HG03103 (cell line): ENCODE results near the gene GUCA1C.

Source experiments
- ATAC-seq: cut with Tn5 transposase; IDR thresholded peaks from one replicate; pipeline ENCODE4 v1.9.1; 2021; ENCODE audit warnings: low read depth; ENCODE audit not compliant: unreplicated experiment

The GUCA1C gene, protein sequence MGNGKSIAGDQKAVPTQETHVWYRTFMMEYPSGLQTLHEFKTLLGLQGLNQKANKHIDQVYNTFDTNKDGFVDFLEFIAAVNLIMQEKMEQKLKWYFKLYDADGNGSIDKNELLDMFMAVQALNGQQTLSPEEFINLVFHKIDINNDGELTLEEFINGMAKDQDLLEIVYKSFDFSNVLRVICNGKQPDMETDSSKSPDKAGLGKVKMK

DNA sequence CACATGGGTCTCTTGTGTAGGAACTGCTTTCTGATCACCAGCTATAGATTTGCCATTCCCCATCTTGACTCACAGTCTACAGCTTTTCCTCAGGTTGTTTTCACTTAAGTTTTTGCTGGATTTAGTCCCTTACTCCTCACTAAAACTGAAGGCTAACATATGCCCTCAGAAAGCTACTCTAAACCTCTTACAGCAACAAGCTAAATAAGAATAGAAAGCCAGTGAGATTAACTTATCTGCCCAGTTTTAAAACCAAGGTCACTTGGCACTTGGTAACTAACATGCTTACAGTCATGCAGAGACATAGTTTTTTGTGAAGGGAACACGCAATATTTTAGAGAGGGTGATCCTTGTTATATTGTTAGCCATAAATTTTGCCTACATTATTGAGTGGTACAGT, at the start of gene GUCA1C:
TSS of gene GUCA1C (minus strand) at position 180 of the 400 bp plus-strand sequence. CDS start at position 63, 117 bp downstream.
- ATAC-seq, result no peak

DNA sequence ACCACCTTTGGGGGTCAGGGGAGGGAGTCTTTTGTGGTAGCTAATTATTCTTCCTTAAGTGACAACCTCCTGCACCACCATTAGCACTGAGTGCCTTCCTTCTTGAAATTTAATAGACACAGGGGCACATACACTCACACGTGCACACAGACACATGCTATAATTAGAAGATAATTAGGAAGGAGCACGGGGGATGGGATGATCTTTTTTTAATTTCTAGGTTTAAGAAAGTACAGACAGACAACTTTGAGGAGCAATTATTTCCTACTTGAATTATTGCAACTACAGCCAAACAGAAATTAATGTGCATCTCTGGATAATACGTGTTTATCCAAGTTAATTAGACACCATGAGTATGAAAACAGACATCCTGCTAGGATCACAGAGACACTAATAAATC, 44.8 kb upstream of the GUCA1C start:
- no peak for ATAC-seq

DNA sequence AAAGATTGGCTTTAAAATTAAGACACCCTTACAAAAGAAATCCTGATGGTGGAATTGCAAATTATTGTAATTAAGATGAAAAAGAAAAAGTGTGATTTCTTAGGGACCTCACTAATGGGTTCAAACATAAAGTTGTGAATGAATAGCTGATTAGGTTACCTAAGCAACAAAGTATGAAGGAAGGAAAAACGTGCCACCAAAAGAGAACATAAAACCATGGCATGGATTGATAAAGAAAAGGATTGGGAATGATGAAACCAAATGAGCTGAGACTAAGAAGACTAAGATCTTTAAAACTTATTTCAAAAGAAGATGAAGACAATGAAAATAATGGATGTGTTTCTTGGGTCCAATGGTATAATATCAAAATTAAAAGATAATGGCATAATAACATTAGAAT, 32.2 kb upstream of the GUCA1C start:
- ATAC-seq, result no peak

DNA sequence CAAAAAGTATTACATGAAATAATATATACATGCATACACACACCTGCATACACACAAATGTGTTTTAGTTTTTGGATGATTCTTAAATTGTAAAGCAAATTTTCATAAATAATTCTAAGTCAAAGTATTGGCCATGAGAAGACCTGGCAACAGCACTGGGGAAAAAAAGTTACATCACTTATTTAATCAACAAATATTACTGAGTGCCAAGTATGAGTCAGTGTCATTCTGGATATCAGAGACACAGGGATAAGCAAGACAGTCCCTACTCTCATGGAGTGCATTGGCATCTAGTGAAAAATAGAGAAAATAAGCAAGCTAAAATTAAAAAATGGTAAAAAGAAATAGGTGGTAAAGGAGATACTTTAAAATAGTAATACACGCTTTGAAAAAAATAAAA, 29.4 kb upstream of the GUCA1C start:
- ATAC-seq, result no peak

DNA sequence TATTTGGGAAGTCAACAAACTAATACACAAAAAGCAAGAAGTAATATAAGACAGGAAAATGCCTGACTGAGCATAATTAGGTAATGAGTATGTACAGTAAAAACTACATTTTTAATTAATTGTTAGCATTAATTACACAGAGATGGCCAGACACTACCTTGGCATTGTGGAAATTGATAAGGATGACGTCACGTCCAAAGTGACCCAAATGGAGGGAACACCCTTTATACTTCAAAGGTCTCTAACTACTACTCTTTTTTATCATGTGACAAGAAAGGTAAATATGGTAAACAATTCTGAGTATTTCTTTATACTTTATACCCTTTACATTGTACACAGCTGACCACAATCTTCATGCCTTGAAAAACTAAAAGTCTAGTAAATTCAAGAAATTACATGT, 22.4 kb upstream of the GUCA1C start:
- no peak for ATAC-seq

DNA sequence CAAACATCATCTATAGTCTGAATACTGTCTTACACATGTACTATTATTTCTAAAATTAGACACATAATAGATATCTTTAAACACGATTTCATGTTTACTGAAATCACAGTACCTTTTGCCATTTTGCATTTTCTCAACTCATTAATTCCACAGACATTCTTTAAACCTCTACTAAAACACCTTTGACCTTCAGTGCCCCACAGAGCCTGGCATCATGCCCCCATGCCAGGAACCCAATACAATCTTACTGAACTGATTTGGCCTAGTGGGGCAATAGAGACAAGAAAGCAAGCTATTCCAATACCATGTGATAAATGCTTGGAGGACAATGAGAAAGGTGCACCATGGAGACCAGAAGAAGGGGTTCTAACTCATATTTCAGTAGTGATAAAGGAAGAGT, 19.3 kb upstream of the GUCA1C start:
- ATAC-seq, result no peak

DNA sequence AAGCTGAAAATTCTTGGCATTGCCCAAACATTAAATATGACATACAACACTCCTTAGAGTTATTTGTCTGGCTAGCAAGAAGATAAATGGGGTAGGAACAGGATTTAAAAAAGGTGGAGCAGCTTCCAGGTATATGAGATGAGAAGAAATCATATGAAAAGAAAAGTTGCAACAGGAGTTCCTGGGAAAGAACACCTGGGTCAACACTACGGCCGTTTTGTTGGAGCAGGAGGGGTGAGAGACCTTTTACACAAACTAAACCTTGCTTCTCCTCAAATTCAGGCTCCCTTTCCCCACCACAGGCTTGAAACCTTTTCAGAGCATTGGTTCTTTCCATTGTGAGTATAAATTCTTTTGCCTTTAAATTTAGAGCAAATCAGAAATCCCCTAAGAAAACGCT, 18.8 kb upstream of the GUCA1C start:
- no peak for ATAC-seq

DNA sequence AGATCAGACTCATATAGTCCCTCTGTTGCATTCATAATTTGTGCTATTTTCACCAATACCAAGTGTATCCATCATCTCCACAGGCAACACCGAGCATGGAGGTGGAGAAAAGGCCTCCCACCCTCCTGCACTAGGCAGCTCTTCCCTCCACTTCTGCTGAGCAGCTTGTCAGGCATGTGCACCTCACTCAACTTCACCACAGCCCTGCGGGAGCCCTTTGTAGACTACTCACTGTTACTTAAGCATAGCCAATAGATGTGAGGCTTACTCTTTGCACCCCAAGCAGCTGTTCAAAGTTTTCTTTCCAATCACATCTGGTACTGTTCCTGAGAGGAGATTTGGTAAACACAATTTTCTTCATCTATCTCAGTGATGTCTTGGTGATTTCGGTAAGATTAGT, 16.9 kb upstream of the GUCA1C start:
- no peak for ATAC-seq

DNA sequence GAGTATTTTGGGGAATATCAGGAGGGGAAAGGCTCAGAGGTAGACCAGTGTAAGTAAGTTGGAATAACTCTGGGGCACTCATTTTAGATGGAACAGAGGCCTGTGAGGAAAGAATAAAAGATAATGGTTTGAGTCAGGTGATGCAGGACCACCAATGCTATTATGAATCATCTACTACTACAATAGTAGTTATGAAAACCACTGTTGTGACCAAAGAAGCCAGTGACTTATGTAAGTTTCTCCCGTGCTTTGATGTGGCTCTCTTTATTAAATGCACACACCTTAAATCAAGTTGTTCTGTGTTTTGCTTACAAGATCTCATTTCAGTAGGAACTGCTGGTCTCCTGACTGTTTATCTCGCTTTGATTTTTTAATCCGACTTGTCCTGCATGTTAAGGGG, 13.1 kb upstream of the GUCA1C start:
- no peak for ATAC-seq

DNA sequence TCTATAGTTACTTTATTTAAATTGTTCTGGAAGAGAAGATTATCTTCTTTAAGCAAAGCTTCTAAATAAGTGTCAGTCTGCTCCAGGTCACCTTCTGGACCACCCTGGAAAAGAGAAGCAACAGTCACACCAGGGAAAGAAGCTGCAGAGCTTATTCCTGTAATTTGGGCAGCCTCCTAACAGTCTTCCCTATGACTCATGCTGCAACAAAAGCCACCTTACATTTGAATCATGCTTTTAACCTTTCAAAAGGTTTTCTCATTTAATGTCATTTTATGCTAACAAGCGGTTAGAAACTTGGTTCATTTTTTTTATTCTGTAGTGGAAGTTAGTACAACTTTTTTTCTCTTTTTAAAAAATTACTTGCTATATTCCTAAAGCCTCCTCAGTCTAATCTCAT, 5.3 kb upstream of the GUCA1C start:
- no peak for ATAC-seq

DNA sequence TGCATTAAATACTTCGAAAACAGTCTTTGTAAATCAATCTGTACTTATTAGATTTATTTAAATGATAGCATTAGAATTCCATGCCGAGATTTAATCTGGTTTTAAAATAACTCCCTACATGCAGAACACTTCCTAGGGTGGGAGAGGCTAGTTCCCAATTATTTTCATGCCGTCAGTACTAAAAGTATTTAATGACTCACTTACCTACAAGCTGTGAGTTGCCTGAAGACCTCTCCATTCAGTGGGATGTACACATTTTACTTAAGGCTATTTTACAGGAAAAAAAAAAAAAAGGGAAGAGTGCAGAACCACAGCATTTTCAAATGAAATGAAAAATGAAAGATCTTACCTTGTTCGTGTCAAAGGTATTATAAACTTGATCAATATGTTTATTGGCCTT, 469 bp downstream of the GUCA1C start:
- ATAC-seq, result no peak

DNA sequence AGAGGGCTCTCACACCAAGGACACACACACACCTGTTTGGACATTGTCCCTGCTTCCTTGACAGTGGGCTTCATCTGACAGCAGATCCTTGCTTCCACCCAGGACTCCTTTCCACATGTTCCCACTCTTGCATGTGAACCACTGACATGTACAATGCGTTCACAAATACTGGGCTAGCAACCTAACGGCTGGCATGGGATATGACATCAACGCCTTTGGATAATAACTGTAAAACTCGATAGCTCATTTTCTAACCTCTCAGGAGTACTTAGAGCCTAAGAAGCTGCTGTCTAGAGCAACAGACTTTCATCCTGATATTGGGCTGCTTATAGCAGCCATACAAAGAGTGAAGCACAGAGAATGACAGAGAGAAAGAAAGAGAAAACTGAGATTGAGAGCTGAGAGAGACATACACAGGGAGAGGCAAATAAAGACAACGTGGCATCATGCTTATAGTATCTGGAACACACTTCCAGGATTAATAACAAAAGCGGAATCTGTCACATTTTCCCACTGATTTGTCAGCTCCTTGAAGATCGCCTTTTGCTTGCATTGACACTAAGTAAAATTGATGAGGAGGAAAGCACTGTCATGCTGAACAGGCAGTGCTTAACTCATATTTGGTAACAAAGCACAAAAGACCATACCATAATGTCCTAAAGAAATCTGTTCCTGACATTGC, 1.7 kb downstream of the GUCA1C start:
- ATAC-seq, result no peak

DNA sequence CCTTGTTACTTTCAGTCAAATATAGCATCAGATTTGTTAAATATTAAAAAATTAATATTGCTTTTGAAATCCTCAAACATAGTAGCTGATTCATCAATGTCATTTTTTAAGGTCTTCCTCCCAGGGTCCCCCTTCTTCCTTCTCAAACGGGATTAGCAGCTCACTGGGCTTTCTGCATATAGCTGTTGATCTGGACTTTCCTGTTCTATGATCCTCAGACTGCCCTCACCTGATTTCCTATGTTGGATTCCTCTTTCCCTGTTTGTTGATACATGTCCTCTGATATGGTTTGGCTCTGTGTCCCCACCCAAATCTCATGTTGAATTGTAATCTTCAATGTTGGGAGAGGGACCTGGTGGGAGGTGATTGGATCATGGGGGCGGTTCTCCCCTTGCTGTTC, 5.8 kb downstream of the GUCA1C start:
- no peak for ATAC-seq

DNA sequence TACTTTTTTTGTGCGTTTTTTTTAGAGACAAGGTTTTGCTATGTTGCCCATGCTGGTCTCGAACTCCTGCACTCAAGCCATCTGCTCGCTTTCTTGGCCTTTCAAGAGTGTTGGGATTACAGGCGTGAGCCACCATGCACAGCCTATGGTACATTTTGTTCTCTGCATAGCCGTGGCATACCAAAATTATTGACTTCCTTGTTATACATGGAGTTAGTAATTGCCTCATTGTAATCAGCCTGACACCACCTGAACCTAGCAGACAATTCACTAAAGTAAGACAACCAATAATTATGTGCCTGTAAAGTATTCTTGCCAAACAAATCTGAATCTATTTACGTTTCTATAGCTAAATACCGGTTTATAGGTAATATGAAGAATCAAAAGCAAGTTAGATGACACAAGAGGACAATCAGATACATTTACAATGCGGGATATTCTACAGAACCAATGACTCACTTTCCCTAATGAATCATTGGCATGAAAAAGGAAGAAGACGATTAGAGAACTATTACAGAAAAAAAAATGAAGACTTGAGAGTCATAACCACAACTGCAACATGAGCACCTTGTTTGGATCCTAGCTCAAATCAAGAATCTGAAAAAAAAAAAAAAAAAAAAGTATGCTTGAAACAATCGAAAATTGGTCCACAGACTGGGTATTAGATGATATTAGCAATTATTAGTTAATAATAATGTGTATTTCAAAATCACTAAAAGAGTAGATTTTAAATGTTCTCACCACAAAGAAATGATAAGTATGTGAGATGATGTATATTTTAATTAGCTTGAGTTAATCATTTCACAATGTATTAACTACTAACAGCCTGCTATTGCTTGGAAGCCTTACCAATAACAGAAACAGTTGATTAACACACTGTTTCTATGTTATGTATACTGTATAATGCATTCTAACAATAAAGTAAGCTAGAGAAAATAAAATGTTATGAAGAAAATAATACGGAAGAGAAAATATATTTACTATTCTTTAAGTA, 7.1 kb downstream of the GUCA1C start:
- no peak for ATAC-seq

DNA sequence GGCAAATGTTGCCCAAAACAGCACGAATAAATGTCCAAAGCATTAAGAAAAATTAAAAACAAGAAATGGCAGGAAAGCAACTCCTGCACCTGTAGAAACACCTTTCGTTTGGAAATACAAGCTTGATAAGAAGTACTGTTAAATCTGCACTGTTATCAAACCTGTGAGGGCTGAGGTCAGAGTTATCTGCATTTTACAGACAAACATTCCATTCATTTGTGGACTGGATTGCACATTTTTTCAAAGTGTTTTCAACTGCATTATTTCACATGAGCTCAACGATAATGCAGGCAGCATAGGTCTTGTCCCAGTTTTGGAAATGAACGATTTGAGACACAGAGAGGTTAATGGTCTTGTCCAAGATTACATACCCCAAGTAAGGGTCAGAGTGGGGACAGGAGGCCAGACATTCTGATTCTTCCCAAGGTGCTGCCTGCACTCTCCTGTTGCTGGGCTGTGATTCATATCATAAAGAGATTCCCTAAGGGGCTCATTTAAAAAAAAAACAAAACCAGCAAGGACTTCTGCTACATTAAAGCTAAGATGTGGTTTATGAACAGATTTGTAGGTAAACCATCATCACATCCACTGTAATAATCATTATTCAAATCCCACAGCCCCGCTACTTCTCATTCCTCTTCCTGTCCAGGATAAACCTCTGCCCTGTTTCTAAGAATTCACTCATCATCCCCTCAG, 13.0 kb downstream of the GUCA1C start:
- no peak for ATAC-seq

DNA sequence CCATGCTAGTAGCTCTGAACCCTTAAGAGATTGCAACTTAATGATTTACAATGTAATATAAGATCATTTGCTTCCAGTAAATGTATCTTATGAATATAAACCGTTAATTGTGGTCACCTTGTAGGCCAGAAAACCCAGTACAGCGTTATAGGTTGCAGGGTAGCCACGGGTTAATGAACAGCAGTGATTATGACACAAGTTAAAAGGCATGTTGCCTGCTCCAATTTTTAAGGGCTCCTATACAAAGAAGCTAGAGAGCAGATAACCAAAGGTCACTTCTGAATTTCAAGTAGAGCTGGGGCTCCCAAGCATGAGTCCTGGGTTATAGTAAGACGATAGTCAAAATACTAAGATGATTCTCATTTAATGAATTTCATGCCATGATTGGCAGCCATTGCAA, 13.5 kb downstream of the GUCA1C start:
- no peak for ATAC-seq

DNA sequence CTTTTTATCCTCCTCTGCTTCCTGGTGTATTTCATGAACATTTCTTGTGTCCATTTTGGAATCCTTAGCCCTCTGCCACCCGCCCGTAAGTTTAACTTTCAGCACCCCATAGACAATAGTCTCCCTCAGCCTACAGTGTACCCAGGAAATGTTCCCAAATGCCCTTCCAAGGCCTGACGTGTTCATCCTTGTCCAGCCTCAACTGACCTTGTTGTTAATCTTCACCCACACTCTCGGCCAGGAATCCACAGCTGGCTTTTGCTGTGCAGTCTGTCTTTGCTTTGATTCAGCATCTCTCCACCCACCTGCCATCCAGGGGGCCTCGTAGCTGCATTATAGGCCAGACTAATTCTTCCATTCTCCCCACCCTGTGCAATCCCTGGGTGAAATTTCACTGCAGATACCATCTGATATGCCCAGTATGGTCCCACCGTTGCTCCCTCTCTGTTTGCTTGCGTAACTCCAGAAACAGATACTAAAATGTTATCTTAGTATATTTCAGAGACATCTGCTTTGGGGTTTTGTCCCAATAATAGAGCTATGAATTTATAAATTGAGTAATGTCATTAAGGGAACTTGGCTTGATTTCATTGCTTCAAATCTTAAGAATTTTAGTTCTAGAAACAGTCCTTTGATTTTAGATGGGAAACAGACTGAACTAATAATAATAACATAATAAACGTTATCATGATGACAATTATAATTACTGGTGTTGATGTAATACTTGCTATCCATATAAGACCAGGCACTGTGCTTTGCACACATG, 16.6 kb downstream of the GUCA1C start:
- no peak for ATAC-seq

DNA sequence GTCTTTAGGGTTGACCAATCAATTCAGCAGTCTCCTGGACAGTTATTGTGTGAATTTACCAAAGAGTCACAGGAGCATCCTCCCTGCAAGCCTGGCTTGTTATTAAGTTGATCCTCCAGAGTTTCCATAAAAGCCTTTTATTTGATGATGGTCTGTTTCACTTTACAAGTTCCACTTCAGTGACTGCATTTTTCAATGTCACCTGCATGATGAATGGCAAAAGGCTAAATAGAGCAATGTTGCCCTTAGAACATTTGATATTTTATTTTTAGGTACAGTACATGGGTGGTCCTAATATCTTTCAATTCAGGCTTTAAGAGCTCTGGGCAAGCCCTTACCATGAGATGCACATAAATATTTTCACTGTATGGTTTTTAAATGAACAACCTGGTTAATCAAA, 22.6 kb downstream of the GUCA1C start:
- ATAC-seq, result no peak

DNA sequence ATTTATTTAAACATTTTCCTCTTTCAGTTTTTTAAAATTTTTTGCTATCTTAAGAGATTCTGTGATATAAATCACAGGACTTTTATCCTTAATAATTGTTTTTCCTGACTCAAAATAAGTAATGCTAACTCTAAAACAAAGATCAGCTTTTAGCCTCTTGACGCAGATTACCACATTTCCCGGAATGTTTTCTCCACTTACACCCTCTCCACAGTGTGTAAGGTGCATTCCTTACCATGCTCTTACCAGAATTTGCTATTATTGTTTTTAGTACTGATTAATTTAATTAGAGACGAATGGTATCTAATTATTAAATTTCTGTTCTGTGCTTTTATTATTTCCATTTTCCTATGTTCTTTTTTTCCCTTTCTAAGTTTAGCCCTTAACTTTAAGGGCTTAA, 34.8 kb downstream of the GUCA1C start:
- no peak for ATAC-seq
